Measurements from ENCODE around the gene SLC39A11.
A peak's percentile ranks its signal among the peaks of the same experiment; 100 is the strongest.

The SLC39A11 gene

GRCh38 chr17:72681844-72682243 is 410.6 kb downstream of the SLC39A11 start:
- Histone ChIP-seq H3K4me1 (ENCODE audit: insufficient read depth, low read length) (no peaks in the 10 kb centered on the region), H2AFZ (ENCODE audit: low read depth, low read length) (no peak overlapping the region), H3K27me3 (ENCODE audit: insufficient read depth, low read length) (no peaks in the 10 kb centered on the region), H3K4me3 (ENCODE audit: low read length) (no peak overlapping the region), H3K36me3 (ENCODE audit: insufficient read depth, low read length) (no peaks in the 10 kb centered on the region), H3K9me3 (ENCODE audit: low read length) (no peaks in the 10 kb centered on the region)

- Histone ChIP-seq H3K4me3 (ENCODE audit: low read length) (no peak overlapping the region), H3K4me1 (ENCODE audit: insufficient read depth, low read length) (no peaks in the 10 kb centered on the region), H2AFZ (ENCODE audit: low read depth, low read length) (no peak overlapping the region), H3K36me3 (ENCODE audit: insufficient read depth, low read length) (no peaks in the 10 kb centered on the region), H3K9me3 (ENCODE audit: low read length) (no peaks in the 10 kb centered on the region), H3K27me3 (ENCODE audit: insufficient read depth, low read length) (no peaks in the 10 kb centered on the region)
Measured at GRCh38 chr17:72677714-72678390, 414.6 kb downstream of the SLC39A11 start.

GRCh38 chr17:72677108-72677507 is 415.4 kb downstream of the SLC39A11 start:
- Histone ChIP-seq H3K9me3 (ENCODE audit: low read length) (no peaks in the 10 kb centered on the region), H3K27me3 (ENCODE audit: insufficient read depth, low read length) (no peaks in the 10 kb centered on the region), H2AFZ (ENCODE audit: low read depth, low read length) (no peak overlapping the region), H3K36me3 (ENCODE audit: insufficient read depth, low read length) (no peaks in the 10 kb centered on the region), H3K4me1 (ENCODE audit: insufficient read depth, low read length) (no peaks in the 10 kb centered on the region), H3K4me3 (ENCODE audit: low read length) (no peak overlapping the region)

GRCh38 chr17:72672729-72673128 is 419.8 kb downstream of the SLC39A11 start:
- Histone ChIP-seq H2AFZ (ENCODE audit: low read depth, low read length) (no peak overlapping the region), H3K4me3 (ENCODE audit: low read length) (no peak overlapping the region), H3K9me3 (ENCODE audit: low read length) (no peaks in the 10 kb centered on the region), H3K4me1 (ENCODE audit: insufficient read depth, low read length) (peaks cover 2% of the 10 kb centered on the region), H3K27me3 (ENCODE audit: insufficient read depth, low read length) (no peaks in the 10 kb centered on the region), H3K36me3 (ENCODE audit: insufficient read depth, low read length) (no peaks in the 10 kb centered on the region)

- no peaks in the 10 kb centered on the region for H3K36me3 ChIP-seq (ENCODE audit: insufficient read depth, low read length)
- no peak overlapping the region for H3K4me3 ChIP-seq (ENCODE audit: low read length)
- no peaks in the 10 kb centered on the region for H3K9me3 ChIP-seq (ENCODE audit: low read length)
- no peaks in the 10 kb centered on the region for H3K27me3 ChIP-seq (ENCODE audit: insufficient read depth, low read length)
- H2AFZ ChIP-seq (ENCODE audit: low read depth, low read length): no peak overlapping the region
- peaks cover 18% of the 10 kb centered on the region for H3K4me1 ChIP-seq (ENCODE audit: insufficient read depth, low read length)
Measured at GRCh38 chr17:72671016-72671415, 421.5 kb downstream of the SLC39A11 start.

GRCh38 chr17:72667096-72668063 is 425.1 kb downstream of the SLC39A11 start:
- H3K27me3 ChIP-seq (ENCODE audit: insufficient read depth, low read length): no peaks in the 10 kb centered on the region
- peaks cover 20% of the 10 kb centered on the region for H3K4me1 ChIP-seq (ENCODE audit: insufficient read depth, low read length)
- no peaks in the 10 kb centered on the region for H3K9me3 ChIP-seq (ENCODE audit: low read length)
- no peak overlapping the region for H2AFZ ChIP-seq (ENCODE audit: low read depth, low read length)
- H3K36me3 ChIP-seq (ENCODE audit: insufficient read depth, low read length): no peaks in the 10 kb centered on the region
- no peak overlapping the region for H3K4me3 ChIP-seq (ENCODE audit: low read length)

GRCh38 chr17:72665852-72666851 is 426.3 kb downstream of the SLC39A11 start:
- no peak overlapping the region for H2AFZ ChIP-seq (ENCODE audit: low read depth, low read length)
- no peaks in the 10 kb centered on the region for H3K36me3 ChIP-seq (ENCODE audit: insufficient read depth, low read length)
- peaks cover 22% of the 10 kb centered on the region for H3K4me1 ChIP-seq (ENCODE audit: insufficient read depth, low read length)

GRCh38 chr17:72662827-72663190 is 429.7 kb downstream of the SLC39A11 start:
- Histone ChIP-seq H3K27me3 (ENCODE audit: insufficient read depth, low read length) (no peaks in the 10 kb centered on the region), H3K36me3 (ENCODE audit: insufficient read depth, low read length) (no peaks in the 10 kb centered on the region), H3K4me3 (ENCODE audit: low read length) (no peak overlapping the region), H2AFZ (ENCODE audit: low read depth, low read length) (no peak overlapping the region), H3K9me3 (ENCODE audit: low read length) (no peaks in the 10 kb centered on the region), H3K4me1 (ENCODE audit: insufficient read depth, low read length) (peaks cover 25% of the 10 kb centered on the region)

More at GRCh38 chr17:72665852-72666851, 426.3 kb downstream of the SLC39A11 start:
- Histone ChIP-seq H3K9me3 (ENCODE audit: low read length) (no peaks in the 10 kb centered on the region), H3K27me3 (ENCODE audit: insufficient read depth, low read length) (no peaks in the 10 kb centered on the region), H3K4me3 (ENCODE audit: low read length) (peak overlapping the region; percentile 11)

- Histone ChIP-seq H3K36me3 (ENCODE audit: insufficient read depth, low read length) (no peaks in the 10 kb centered on the region), H2AFZ (ENCODE audit: low read depth, low read length) (no peak overlapping the region)
Measured at GRCh38 chr17:72661945-72662826, 430.3 kb downstream of the SLC39A11 start.

GRCh38 chr17:72661116-72661944 is 431.2 kb downstream of the SLC39A11 start:
- Histone ChIP-seq H3K9me3 (ENCODE audit: low read length) (no peaks in the 10 kb centered on the region), H2AFZ (ENCODE audit: low read depth, low read length) (no peak overlapping the region), H3K4me3 (ENCODE audit: low read length) (no peak overlapping the region), H3K27me3 (ENCODE audit: insufficient read depth, low read length) (no peaks in the 10 kb centered on the region), H3K4me1 (ENCODE audit: insufficient read depth, low read length) (peaks cover 13% of the 10 kb centered on the region), H3K36me3 (ENCODE audit: insufficient read depth, low read length) (no peaks in the 10 kb centered on the region)

More at GRCh38 chr17:72661945-72662826, 430.3 kb downstream of the SLC39A11 start:
- Histone ChIP-seq H3K4me3 (ENCODE audit: low read length) (no peak overlapping the region), H3K9me3 (ENCODE audit: low read length) (no peaks in the 10 kb centered on the region), H3K27me3 (ENCODE audit: insufficient read depth, low read length) (no peaks in the 10 kb centered on the region), H3K4me1 (ENCODE audit: insufficient read depth, low read length) (peaks cover 20% of the 10 kb centered on the region)

- Histone ChIP-seq H3K36me3 (ENCODE audit: insufficient read depth, low read length) (no peaks in the 10 kb centered on the region), H3K4me3 (ENCODE audit: low read length) (no peak overlapping the region), H3K27me3 (ENCODE audit: insufficient read depth, low read length) (no peaks in the 10 kb centered on the region), H3K9me3 (ENCODE audit: low read length) (no peaks in the 10 kb centered on the region), H3K4me1 (ENCODE audit: insufficient read depth, low read length) (peaks cover 13% of the 10 kb centered on the region), H2AFZ (ENCODE audit: low read depth, low read length) (no peak overlapping the region)
Measured at GRCh38 chr17:72660274-72661115, 432.0 kb downstream of the SLC39A11 start.

Measured in neuron (in vitro differentiated cells).